Effector memory CD8-positive, alpha-beta T cell (primary cell): ENCODE data around the gene ADAM22.

Source experiments
- ATAC-seq: fragments of 150-1000 bp; cut with Tn5 transposase; replicated peaks from 2 replicates; pipeline ENCODE4 v1.10.0; 2021; ENCODE audit warnings: mild to moderate bottlenecking, moderate library complexity
- DNase-seq, 3 experiments: peaks; one replicate each; pipeline ENCODE4 v3.0.0; 2021
- H3K27ac Mint-ChIP-seq, 2 donors: one replicate each; pipeline ENCODE4 v1.8.0; 2022; ENCODE audit warnings: mild to moderate bottlenecking in 2 of 2, mixed read lengths in 2 of 2, moderate library complexity in 2 of 2
- H3K27me3 Mint-ChIP-seq, 2 donors: one replicate each; pipeline ENCODE4 v1.8.0; 2022; ENCODE audit warnings: mixed read lengths in 2 of 2
- H3K36me3 Mint-ChIP-seq: one replicate; pipeline ENCODE4 v1.8.0; 2022; ENCODE audit warnings: mild to moderate bottlenecking, moderate library complexity, mixed read lengths; ENCODE audit not compliant: insufficient read depth
- H3K4me1 Mint-ChIP-seq, 2 donors: one replicate each; pipeline ENCODE4 v1.8.0; 2022; ENCODE audit warnings: low read depth in 2 of 2, mixed read lengths in 2 of 2
- H3K4me3 Mint-ChIP-seq, 2 donors: one replicate each; pipeline ENCODE4 v1.8.0; 2022; ENCODE audit warnings: mild to moderate bottlenecking in 2 of 2, mixed read lengths in 2 of 2, moderate library complexity in 2 of 2
- H3K9me3 Mint-ChIP-seq, 2 donors: one replicate each; pipeline ENCODE4 v1.8.0; 2022; ENCODE audit warnings: mixed read lengths in 2 of 2

The ADAM22 gene

GRCh38 chr7:87993269-87993668 lies 59.2 kb downstream of the ADAM22 start:
- H3K4me1 Mint-ChIP-seq: no peaks in the 10 kb centered on the region
- no peak overlapping the region for H3K4me3 Mint-ChIP-seq
- DNase-seq: no peak
- no peaks in the 10 kb centered on the region for H3K9me3 Mint-ChIP-seq
- ATAC-seq: no peak
- H3K36me3 Mint-ChIP-seq: no peaks in the 10 kb centered on the region
- H3K27me3 Mint-ChIP-seq: no peaks in the 10 kb centered on the region
- no peak overlapping the region for H3K27ac Mint-ChIP-seq

DNA sequence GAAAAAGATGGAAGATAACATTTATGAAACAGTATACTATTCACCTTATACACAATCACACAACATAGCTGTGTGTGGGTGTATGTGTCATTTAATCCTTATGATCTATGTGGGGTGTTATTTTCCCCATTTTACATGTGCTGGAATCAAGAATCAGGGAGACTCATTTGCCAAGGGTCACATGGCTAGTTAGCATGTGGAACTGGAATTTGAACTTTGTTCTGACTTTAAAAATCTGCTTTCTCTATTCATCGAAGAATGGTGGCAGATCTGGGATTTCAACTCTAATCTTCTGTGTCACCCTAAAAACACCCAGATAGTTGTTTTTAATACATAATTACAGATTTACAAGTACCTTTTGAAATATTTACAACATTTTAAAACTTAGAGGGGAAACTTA lies 65.2 kb downstream of the ADAM22 start:
- no peaks in the 10 kb centered on the region for H3K4me1 Mint-ChIP-seq
- no peak for DNase-seq
- H3K36me3 Mint-ChIP-seq: no peaks in the 10 kb centered on the region
- H3K9me3 Mint-ChIP-seq: no peaks in the 10 kb centered on the region
- no peak overlapping the region for H3K27ac Mint-ChIP-seq
- no peaks in the 10 kb centered on the region for H3K27me3 Mint-ChIP-seq
- H3K4me3 Mint-ChIP-seq: no peak overlapping the region
- no peak for ATAC-seq

DNA sequence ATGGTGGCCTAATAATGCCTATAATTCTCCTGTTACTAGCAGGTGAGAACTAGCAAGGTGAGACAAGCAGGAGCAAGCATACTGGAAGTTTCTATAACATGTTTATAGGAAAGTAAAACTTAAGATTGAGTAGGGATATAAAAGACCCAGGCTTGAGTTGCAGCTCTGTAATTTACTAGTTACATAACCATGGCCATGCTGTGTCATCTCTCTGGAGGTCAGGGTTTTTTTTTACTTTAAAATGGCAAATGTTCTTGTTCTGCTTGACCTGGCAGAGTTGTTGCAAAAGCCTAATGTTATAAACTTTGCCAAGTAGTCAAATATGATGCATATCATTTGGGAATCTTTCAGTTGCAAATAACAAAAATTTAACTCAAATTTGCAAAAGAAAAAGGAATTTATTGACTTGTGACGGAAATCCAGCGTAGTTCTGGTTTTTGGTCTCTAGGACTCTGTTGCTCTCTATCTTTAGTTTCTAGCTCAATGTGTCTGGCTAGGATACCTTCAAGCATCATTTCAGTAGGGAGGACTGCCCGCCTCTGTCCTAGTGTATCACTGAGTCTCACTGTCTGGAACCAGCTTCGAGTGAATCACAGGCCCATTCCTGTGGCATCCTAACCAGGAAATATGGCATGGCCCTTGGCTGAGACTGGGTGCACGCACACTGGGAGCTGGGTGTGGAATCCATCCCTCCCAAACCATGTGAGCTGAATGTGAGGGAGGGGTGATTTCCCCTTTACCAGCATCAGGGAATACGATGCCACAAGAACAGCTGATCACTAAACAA lies 67.9 kb downstream of the ADAM22 start:
- ATAC-seq (no peak), DNase-seq (no peak)
- H3K36me3 Mint-ChIP-seq: no peaks in the 10 kb centered on the region
- H3K27me3 Mint-ChIP-seq: no peaks in the 10 kb centered on the region
- H3K9me3 Mint-ChIP-seq: no peaks in the 10 kb centered on the region
- H3K4me3 Mint-ChIP-seq: no peak overlapping the region
- H3K4me1 Mint-ChIP-seq: peaks cover 0 to 2% of the 10 kb centered on the region in 2 donors
- no peak overlapping the region for H3K27ac Mint-ChIP-seq

DNA sequence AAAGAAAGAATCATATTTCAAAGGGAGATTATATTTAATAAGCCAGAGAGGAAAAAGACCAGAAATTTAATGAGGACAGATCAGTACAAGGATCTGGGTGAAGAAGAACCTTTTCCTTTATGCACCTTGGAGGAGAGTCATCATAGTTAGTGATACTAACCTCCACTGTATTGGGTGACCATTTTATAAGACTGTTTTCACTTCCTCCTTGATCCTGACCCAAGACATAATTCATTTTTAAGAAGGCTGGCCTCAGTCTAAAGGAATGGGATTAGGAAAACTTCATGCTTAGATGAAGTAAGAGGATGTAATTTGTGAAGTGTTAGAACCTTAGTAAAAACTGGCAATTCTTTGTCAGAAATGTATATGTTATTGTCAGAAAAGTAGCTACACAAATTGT lies 68.6 kb downstream of the ADAM22 start:
- peak overlapping the region in 1 of 2 donors; percentile 64 for H3K27ac Mint-ChIP-seq
- no peaks in the 10 kb centered on the region for H3K9me3 Mint-ChIP-seq
- DNase-seq: no peak
- no peak for ATAC-seq
- no peaks in the 10 kb centered on the region for H3K27me3 Mint-ChIP-seq
- H3K36me3 Mint-ChIP-seq: no peaks in the 10 kb centered on the region
- no peak overlapping the region for H3K4me3 Mint-ChIP-seq
- peaks cover 0 to 2% of the 10 kb centered on the region in 2 donors for H3K4me1 Mint-ChIP-seq

GRCh38 chr7:88003581-88003980 lies 69.5 kb downstream of the ADAM22 start:
- Mint-ChIP-seq H3K9me3 (no peaks in the 10 kb centered on the region), H3K4me3 (no peak overlapping the region), H3K36me3 (no peaks in the 10 kb centered on the region), H3K4me1 (peaks cover 0 to 2% of the 10 kb centered on the region in 2 donors), H3K27ac (peak overlapping the region in 1 of 2 donors; percentile 64), H3K27me3 (no peaks in the 10 kb centered on the region)
- DNase-seq (no peak), ATAC-seq (no peak)

GRCh38 chr7:88005191-88005590 lies 71.1 kb downstream of the ADAM22 start:
- no peak overlapping the region for H3K4me3 Mint-ChIP-seq
- no peaks in the 10 kb centered on the region for H3K27me3 Mint-ChIP-seq
- no peak for DNase-seq
- ATAC-seq: no peak
- H3K4me1 Mint-ChIP-seq: peaks cover 0 to 2% of the 10 kb centered on the region in 2 donors
- no peaks in the 10 kb centered on the region for H3K9me3 Mint-ChIP-seq
- no peaks in the 10 kb centered on the region for H3K36me3 Mint-ChIP-seq
- H3K27ac Mint-ChIP-seq: no peak overlapping the region

- ATAC-seq: no peak
- DNase-seq: no peak
- no peaks in the 10 kb centered on the region for H3K36me3 Mint-ChIP-seq
- no peak overlapping the region for H3K27ac Mint-ChIP-seq
- H3K9me3 Mint-ChIP-seq: no peaks in the 10 kb centered on the region
- H3K4me3 Mint-ChIP-seq: no peak overlapping the region
- H3K4me1 Mint-ChIP-seq: peaks cover 0 to 2% of the 10 kb centered on the region in 2 donors
- H3K27me3 Mint-ChIP-seq: no peaks in the 10 kb centered on the region
These were observed 75.6 kb downstream of the ADAM22 start for GRCh38 chr7:88009651-88010050.

DNA sequence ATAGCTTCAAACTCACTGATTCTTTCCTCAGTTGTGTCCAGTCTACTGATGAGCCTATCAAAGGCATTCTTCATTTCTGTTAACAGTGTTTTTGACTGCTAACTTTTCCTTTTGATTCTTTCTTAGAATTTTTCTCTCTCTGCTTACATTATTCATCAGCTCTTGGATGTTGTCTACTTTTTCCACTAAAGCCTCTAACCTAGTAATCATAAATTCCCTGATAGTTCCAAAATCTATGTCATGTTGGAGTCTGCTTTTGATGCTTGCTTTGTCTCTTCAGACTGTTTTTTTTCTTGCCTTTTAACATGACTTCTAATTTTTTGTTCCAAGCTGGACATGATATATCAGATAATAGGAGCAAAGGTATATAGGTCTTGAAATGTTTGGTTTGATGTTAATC lies 78.0 kb downstream of the ADAM22 start:
- H3K36me3 Mint-ChIP-seq: no peaks in the 10 kb centered on the region
- DNase-seq: no peak
- ATAC-seq: no peak
- H3K27me3 Mint-ChIP-seq: no peaks in the 10 kb centered on the region
- no peak overlapping the region for H3K27ac Mint-ChIP-seq
- no peaks in the 10 kb centered on the region for H3K9me3 Mint-ChIP-seq
- no peak overlapping the region for H3K4me3 Mint-ChIP-seq
- no peaks in the 10 kb centered on the region for H3K4me1 Mint-ChIP-seq

DNA sequence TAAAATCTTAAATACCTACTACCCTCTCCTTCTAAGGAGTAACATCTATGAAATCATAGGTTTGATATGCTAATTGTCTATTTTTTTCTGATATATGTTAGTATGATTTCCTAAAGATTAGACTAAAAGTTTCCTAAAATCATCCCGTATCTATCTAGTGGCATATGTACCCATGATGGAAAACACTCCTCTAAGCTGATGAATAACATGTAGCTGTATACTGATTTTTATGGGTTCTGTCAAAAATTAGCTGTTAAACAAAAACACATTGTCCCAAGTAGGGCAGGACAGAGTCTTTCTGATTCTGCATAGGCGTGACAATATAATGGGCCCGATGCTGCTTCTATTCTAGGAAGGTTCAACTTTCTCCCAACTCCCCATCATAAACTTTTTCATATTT lies 79.9 kb downstream of the ADAM22 start:
- Mint-ChIP-seq H3K27me3 (no peaks in the 10 kb centered on the region), H3K36me3 (no peaks in the 10 kb centered on the region), H3K4me3 (no peak overlapping the region), H3K27ac (no peak overlapping the region), H3K4me1 (no peaks in the 10 kb centered on the region), H3K9me3 (no peaks in the 10 kb centered on the region)
- DNase-seq (no peak), ATAC-seq (no peak)

DNA sequence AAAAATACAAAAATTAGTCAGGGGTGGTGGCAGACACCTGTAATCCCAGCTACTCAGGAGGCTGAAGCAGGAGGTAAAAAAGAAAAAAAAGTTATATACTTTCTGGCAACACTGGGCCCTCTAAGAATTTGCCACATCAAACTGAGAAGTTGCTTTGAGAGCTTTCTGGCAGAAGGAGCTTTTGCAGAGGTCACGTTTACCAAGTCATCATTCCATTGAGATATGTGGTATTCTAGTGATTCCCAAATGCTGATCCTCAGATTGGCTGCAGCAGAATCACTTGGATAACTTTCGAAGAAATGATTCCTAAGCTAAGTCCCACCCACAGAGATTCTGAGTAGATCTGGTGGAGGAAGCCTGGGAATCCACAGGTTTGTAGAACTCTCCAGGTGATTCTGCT lies 80.5 kb downstream of the ADAM22 start:
- Mint-ChIP-seq H3K9me3 (no peaks in the 10 kb centered on the region), H3K27me3 (no peaks in the 10 kb centered on the region), H3K4me3 (no peak overlapping the region), H3K27ac (no peak overlapping the region), H3K4me1 (no peaks in the 10 kb centered on the region), H3K36me3 (no peaks in the 10 kb centered on the region)
- no peak for ATAC-seq
- DNase-seq: no peak

DNA sequence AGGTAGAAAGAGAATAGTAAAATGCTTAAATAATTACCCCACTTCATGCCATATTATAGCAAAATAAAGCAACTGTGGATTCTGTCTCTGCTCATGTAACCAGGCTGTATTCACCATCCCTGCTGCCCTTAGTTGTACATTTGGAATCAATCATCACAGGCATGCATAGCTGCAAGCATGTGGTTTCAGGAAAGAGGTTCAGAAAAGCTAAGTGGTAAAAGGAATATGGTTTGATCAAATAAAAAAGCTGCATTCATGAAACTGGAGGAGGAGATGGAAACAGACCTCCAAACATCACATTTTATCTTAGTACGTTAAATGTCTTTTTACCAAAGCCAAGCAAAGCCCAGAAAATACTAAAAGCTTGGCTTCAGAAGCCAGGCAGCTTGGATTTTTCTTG lies 81.3 kb downstream of the ADAM22 start:
- H3K27me3 Mint-ChIP-seq: no peaks in the 10 kb centered on the region
- no peak overlapping the region for H3K4me3 Mint-ChIP-seq
- H3K4me1 Mint-ChIP-seq: no peaks in the 10 kb centered on the region
- DNase-seq: no peak
- no peak overlapping the region for H3K27ac Mint-ChIP-seq
- no peaks in the 10 kb centered on the region for H3K9me3 Mint-ChIP-seq
- no peaks in the 10 kb centered on the region for H3K36me3 Mint-ChIP-seq
- ATAC-seq: no peak

DNA sequence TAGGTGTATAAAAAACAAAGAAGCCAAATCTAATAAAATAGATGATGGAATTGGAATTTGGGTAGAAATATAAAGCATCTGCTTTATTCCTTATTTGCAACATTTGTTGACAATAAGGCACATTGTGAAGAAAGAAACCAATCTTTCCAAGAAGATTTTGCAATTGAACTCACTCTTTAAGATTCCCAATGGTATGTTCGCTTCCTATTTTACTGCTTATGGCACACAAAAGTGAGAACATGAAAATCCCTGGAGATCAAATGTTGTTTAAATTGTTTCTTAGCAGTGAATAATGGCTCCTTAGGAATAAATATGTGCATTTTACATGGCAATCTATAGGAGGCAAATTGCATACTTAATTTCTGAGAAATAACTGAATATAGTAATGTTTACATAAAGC lies 84.5 kb downstream of the ADAM22 start:
- H3K9me3 Mint-ChIP-seq: no peaks in the 10 kb centered on the region
- DNase-seq (no peak), ATAC-seq (no peak)
- H3K27ac Mint-ChIP-seq: no peak overlapping the region
- H3K36me3 Mint-ChIP-seq: no peaks in the 10 kb centered on the region
- H3K4me1 Mint-ChIP-seq: no peaks in the 10 kb centered on the region
- no peak overlapping the region for H3K4me3 Mint-ChIP-seq
- H3K27me3 Mint-ChIP-seq: no peaks in the 10 kb centered on the region

GRCh38 chr7:88020953-88021665 lies 87.1 kb downstream of the ADAM22 start:
- peak overlapping the region in 1 of 2 donors; percentile 44 for H3K27ac Mint-ChIP-seq
- no peaks in the 10 kb centered on the region for H3K27me3 Mint-ChIP-seq
- peaks cover 0 to 3% of the 10 kb centered on the region in 2 donors for H3K9me3 Mint-ChIP-seq

GRCh38 chr7:88027724-88028123 lies 93.7 kb downstream of the ADAM22 start:
- no peaks in the 10 kb centered on the region for H3K36me3 Mint-ChIP-seq
- no peaks in the 10 kb centered on the region for H3K4me1 Mint-ChIP-seq
- H3K9me3 Mint-ChIP-seq: peaks cover 4 to 14% of the 10 kb centered on the region in 2 donors
- ATAC-seq (no peak), DNase-seq (no peak)
- H3K27ac Mint-ChIP-seq: no peak overlapping the region
- H3K4me3 Mint-ChIP-seq: no peak overlapping the region
- no peaks in the 10 kb centered on the region for H3K27me3 Mint-ChIP-seq

More at GRCh38 chr7:88020953-88021665, 87.1 kb downstream of the ADAM22 start:
- no peaks in the 10 kb centered on the region for H3K36me3 Mint-ChIP-seq
- H3K4me3 Mint-ChIP-seq: no peak overlapping the region
- ATAC-seq (no peak), DNase-seq (no peak)
- no peaks in the 10 kb centered on the region for H3K4me1 Mint-ChIP-seq
